Ecto neural progenitor cell (in vitro differentiated cells): ENCODE data around the gene DARS2.

Source experiments
- DNase-seq: peaks from one replicate; pipeline ENCODE4 v3.0.0-alpha.2; 2018; ENCODE audit warnings: low spot score

Gene DARS2

GRCh38 chr1:173887627-173888026 lies 63.2 kb downstream of the DARS2 start:
- no peak for DNase-seq

GRCh38 chr1:173888749-173889148 lies 64.3 kb downstream of the DARS2 start:
- DNase-seq, result no peak

- no peak for DNase-seq
These were observed 65.4 kb downstream of the DARS2 start for GRCh38 chr1:173889885-173890284.

DNA sequence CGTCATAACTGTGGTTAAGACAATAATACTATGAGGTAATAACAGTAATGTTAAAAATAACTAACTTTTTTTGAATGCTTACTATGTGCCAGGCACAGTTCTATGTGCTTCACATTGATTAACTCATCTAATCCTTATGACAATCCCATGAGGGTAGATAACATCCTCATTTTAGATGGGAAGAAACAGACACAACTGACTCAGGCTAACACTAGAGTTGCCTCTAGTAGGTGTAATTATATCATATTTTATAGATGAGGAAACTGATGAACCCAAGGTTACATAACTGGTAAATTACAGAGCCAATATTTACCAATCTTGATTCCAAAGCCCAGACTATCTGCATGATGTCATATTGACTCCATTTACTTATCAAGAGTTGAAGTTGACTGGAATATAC lies 69.1 kb downstream of the DARS2 start:
- no peak for DNase-seq

- no peak for DNase-seq
These were observed 69.7 kb downstream of the DARS2 start for GRCh38 chr1:173894189-173894588.

- no peak for DNase-seq
These were observed 76.0 kb downstream of the DARS2 start for GRCh38 chr1:173900427-173900826.

DNA sequence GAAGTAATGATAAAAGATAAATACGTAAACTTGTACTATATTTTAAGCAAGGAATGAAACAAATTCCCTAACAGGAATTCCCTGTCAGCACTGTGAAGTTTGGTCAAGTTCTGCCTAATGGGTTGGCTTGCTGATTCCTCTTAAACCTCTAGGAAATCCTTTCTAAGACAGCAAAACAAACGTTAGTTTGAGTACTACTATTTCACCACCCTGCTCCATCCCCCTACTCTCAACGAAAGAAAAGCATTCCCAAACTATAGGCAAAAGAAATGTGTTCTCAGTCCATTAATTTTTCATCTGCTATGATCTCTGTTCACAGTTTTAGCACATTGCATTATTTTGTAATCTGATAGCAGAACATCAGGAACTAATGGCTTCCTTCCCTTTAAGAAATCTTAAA lies 76.5 kb downstream of the DARS2 start:
- DNase-seq, result no peak

GRCh38 chr1:173903827-173904531 lies 79.5 kb downstream of the DARS2 start:
- no peak for DNase-seq
